Upper lobe of left lung (tissue), 4 donors: ENCODE results near the gene RASSF4.

Experiments used
- CTCF ChIP-seq, 6 experiments: fragments of 450-650 bp in 4 of 6; fragments of 200-600 bp in 2 of 6; sonication (generic) in 2 of 6; IDR thresholded peaks; one replicate each; pipeline ENCODE4 v1.5.1; 2016 to 2019; ENCODE audit warnings: antibody characterized with exemption in 6 of 6
- EP300 ChIP-seq, 4 donors: sonication (generic); formaldehyde crosslinking; IDR thresholded peaks; one replicate each; pipeline ENCODE4 v1.5.1; 2017; ENCODE audit warnings: antibody characterized with exemption in 4 of 4, control low read depth in 2 of 4
- POLR2A ChIP-seq, 4 donors: fragments of 450-650 bp; IDR thresholded peaks; one replicate each; pipeline ENCODE4 v1.5.1; 2016 to 2017; ENCODE audit warnings: antibody characterized with exemption in 4 of 4, mild to moderate bottlenecking in 2 of 4
- POLR2AphosphoS5 ChIP-seq, 2 donors: sonication (generic); formaldehyde crosslinking; IDR thresholded peaks; one replicate each; pipeline ENCODE4 v1.5.1; 2017; ENCODE audit warnings: antibody characterized with exemption in 2 of 2

GRCh38 chr10:44978213-44978569 is 18.6 kb downstream of the RASSF4 start:
- TF ChIP-seq POLR2A (IDR thresholded peaks at IDR 0.05) (no peak), CTCF (IDR thresholded peaks at IDR 0.05) (no peak), EP300 (IDR thresholded peaks at IDR 0.05) (no peak), POLR2AphosphoS5 (IDR thresholded peaks at IDR 0.05) (no peak)
